IMR-90 (cell line): ENCODE data around the gene C8B. TPM values are rescaled to one million over a fixed set of nuclear protein-coding genes. Genes with fewer than 3 reads are reported as not detected.

ENCODE experiments used
- ATAC-seq: fragments of 200-7000 bp; cut with Tn5 transposase; 2 replicates; pipeline ENCODE4 v1.9.1; 2020; ENCODE audit warnings: low read depth, mild to moderate bottlenecking, moderate library complexity
- BruUV-seq: library from RNA; stranded (reverse); fragments of 400-500 nt; replicated peaks from 2 replicates; lab custom pipeline; 2021; lab: Mats Ljungman, UMichigan
- CTCF ChIA-PET: fragments of 300-600 bp; formaldehyde crosslinking; extraction: SDS; loops from one replicate; lab custom pipeline; 2021; ENCODE audit warnings: antibody characterized with exemption; lab: Yijun Ruan, JAX
- POLR2A ChIA-PET: fragments of 300-600 bp; sonication (Branson Sonifier 250); formaldehyde crosslinking; loops from one replicate; lab custom pipeline; 2022; ENCODE audit warnings: antibody characterized with exemption; ENCODE audit not compliant: unreplicated experiment; lab: Charles Lee
- DNase-seq: peaks from one replicate; pipeline ENCODE4 v3.0.0; 2013
- H2AFZ ChIP-seq: replicated peaks from 2 replicates; pipeline ENCODE3; 2013; ENCODE audit warnings: low read length, mild to moderate bottlenecking; ENCODE audit not compliant: poor library complexity
- H2AK5ac ChIP-seq: 2 replicates; pipeline ENCODE4 v1.6.1; 2013; ENCODE audit warnings: low read depth, low read length, inconsistent platforms
- H2AK9ac ChIP-seq: replicated peaks from 2 replicates; pipeline ENCODE3; 2013; ENCODE audit warnings: mild to moderate bottlenecking, low read depth, low read length, moderate library complexity; ENCODE audit not compliant: poor library complexity
- H2BK120ac ChIP-seq: 2 replicates; pipeline ENCODE4 v1.6.1; 2013; ENCODE audit warnings: low read depth, low read length, inconsistent platforms
- H2BK15ac ChIP-seq: 3 replicates; pipeline ENCODE4 v1.6.1; 2013; ENCODE audit warnings: low read depth, low read length, inconsistent platforms
- H2BK20ac ChIP-seq: 2 replicates; pipeline ENCODE4 v1.6.1; 2013; ENCODE audit warnings: low read depth, mild to moderate bottlenecking, inconsistent platforms, low read length, moderate library complexity
- H2BK5ac ChIP-seq: 2 replicates; pipeline ENCODE4 v1.6.1; 2013; ENCODE audit warnings: mild to moderate bottlenecking, low read depth, low read length, inconsistent platforms; ENCODE audit not compliant: poor library complexity, severe bottlenecking
- H3K14ac ChIP-seq: replicated peaks from 2 replicates; pipeline ENCODE4 v1.6.1; 2013; ENCODE audit warnings: low read depth, low read length, inconsistent platforms
- H3K18ac ChIP-seq: 2 replicates; pipeline ENCODE4 v1.6.1; 2013; ENCODE audit warnings: low read depth, low read length, control low read depth
- H3K23ac ChIP-seq: 2 replicates; pipeline ENCODE4 v1.6.1; 2013; ENCODE audit warnings: low read depth, low read length, inconsistent platforms
- H3K27ac ChIP-seq: 2 replicates; pipeline ENCODE4 v1.5.1; 2013; ENCODE audit warnings: mild to moderate bottlenecking, control low read depth, low read length; ENCODE audit not compliant: insufficient read depth
- H3K27me3 ChIP-seq: 2 replicates; pipeline ENCODE4 v1.6.1; 2013; ENCODE audit warnings: low read length; ENCODE audit not compliant: control insufficient read depth, insufficient read depth
- H3K36me3 ChIP-seq: 2 replicates; pipeline ENCODE4 v1.6.1; 2013; ENCODE audit warnings: low read length, mixed read lengths; ENCODE audit not compliant: control insufficient read depth, insufficient read depth
- H3K4ac ChIP-seq: 2 replicates; pipeline ENCODE4 v1.6.1; 2013; ENCODE audit warnings: low read depth, low read length, inconsistent platforms
- H3K4me1 ChIP-seq: 2 replicates; pipeline ENCODE4 v1.6.1; 2013; ENCODE audit warnings: low read length, mixed read lengths; ENCODE audit not compliant: control insufficient read depth, insufficient read depth
- H3K4me2 ChIP-seq: 2 replicates; pipeline ENCODE4 v1.6.1; 2013; ENCODE audit warnings: low read depth, mild to moderate bottlenecking, control low read depth, low read length, moderate library complexity
- H3K4me3 ChIP-seq: 2 replicates; pipeline ENCODE4 v1.5.1; 2013; ENCODE audit warnings: low read depth, mild to moderate bottlenecking, control low read depth, low read length, moderate library complexity; ENCODE audit not compliant: insufficient read depth
- H3K56ac ChIP-seq: 2 replicates; pipeline ENCODE4 v1.6.1; 2013; ENCODE audit warnings: low read length, inconsistent platforms; ENCODE audit not compliant: insufficient read depth; ENCODE audit errors: extremely low read depth
- H3K79me1 ChIP-seq, 2 experiments: 2 replicates each; pipeline ENCODE4 v1.6.1; 2013; ENCODE audit warnings: low read length in 2 of 2, inconsistent platforms in 1 of 2, low read depth in 1 of 2
- H3K9ac ChIP-seq: 2 replicates; pipeline ENCODE4 v1.6.1; 2013; ENCODE audit warnings: low read depth, low read length, control low read depth
- H3K9me1 ChIP-seq: 2 replicates; pipeline ENCODE4 v1.6.1; 2013; ENCODE audit warnings: low read length, inconsistent platforms; ENCODE audit not compliant: insufficient read depth
- H3K9me3 ChIP-seq: 2 replicates; pipeline ENCODE4 v1.6.1; 2013; ENCODE audit warnings: low read length; ENCODE audit not compliant: control insufficient read depth, insufficient read depth
- H4K20me1 ChIP-seq: 2 replicates; pipeline ENCODE4 v1.6.1; 2013; ENCODE audit warnings: low read length, inconsistent platforms; ENCODE audit not compliant: insufficient read depth
- H4K5ac ChIP-seq: 2 replicates; pipeline ENCODE4 v1.6.1; 2013; ENCODE audit warnings: mild to moderate bottlenecking, low read depth, low read length, control low read depth
- H4K8ac ChIP-seq, 2 experiments: 2 replicates each; pipeline ENCODE4 v1.6.1; 2013; ENCODE audit warnings: low read depth in 2 of 2, low read length in 2 of 2, control low read depth in 1 of 2, inconsistent platforms in 1 of 2
- H4K91ac ChIP-seq: 2 replicates; pipeline ENCODE4 v1.6.1; 2013; ENCODE audit warnings: low read depth, low read length, inconsistent platforms; ENCODE audit not compliant: insufficient read depth
- BHLHE40 ChIP-seq: fragments of 150-350 bp; IDR thresholded peaks from 2 replicates; pipeline ENCODE4 v1.6.1; 2016; ENCODE audit warnings: mild to moderate bottlenecking, low read depth, low read length
- CEBPB ChIP-seq: IDR thresholded peaks from 2 replicates; pipeline ENCODE4 v1.6.1; 2012; ENCODE audit warnings: low read depth, low read length, improper control_type of control experiment
- CHD1 ChIP-seq: IDR thresholded peaks from 2 replicates; pipeline ENCODE4 v1.6.1; 2012; ENCODE audit warnings: low read depth, low read length, improper control_type of control experiment
- CTCF ChIP-seq: conservative IDR thresholded peaks from 2 replicates; pipeline ENCODE4 v1.5.1; 2012; ENCODE audit warnings: mild to moderate bottlenecking, low read depth, low read length, improper control_type of control experiment
- FOS ChIP-seq: fragments of 150-350 bp; IDR thresholded peaks from 2 replicates; pipeline ENCODE4 v1.6.1; 2016; ENCODE audit warnings: low read depth, low read length
- MAFK ChIP-seq: IDR thresholded peaks from 2 replicates; pipeline ENCODE4 v1.6.1; 2012; ENCODE audit warnings: low read depth, low read length, improper control_type of control experiment
- MAZ ChIP-seq: IDR thresholded peaks from 2 replicates; pipeline ENCODE4 v1.6.1; 2012; ENCODE audit warnings: low read depth, mild to moderate bottlenecking, low read length, improper control_type of control experiment, moderate library complexity, borderline replicate concordance
- MXI1 ChIP-seq: IDR thresholded peaks from 2 replicates; pipeline ENCODE4 v1.6.1; 2012; ENCODE audit warnings: low read depth, mild to moderate bottlenecking, low read length, moderate library complexity, borderline replicate concordance
- NFE2L2 ChIP-seq: fragments of 150-350 bp; IDR thresholded peaks from 2 replicates; pipeline ENCODE4 v1.6.1; 2016; ENCODE audit warnings: low read depth, mild to moderate bottlenecking, low read length
- POLR2A ChIP-seq: IDR thresholded peaks from 2 replicates; pipeline ENCODE4 v1.6.1; 2012; ENCODE audit warnings: mild to moderate bottlenecking, low read depth, low read length
- RAD21 ChIP-seq: IDR thresholded peaks from 2 replicates; pipeline ENCODE4 v1.6.1; 2012; ENCODE audit warnings: low read length, improper control_type of control experiment
- RCOR1 ChIP-seq: IDR thresholded peaks from 2 replicates; pipeline ENCODE4 v1.6.1; 2012; ENCODE audit warnings: mild to moderate bottlenecking, low read length, improper control_type of control experiment; ENCODE audit not compliant: insufficient replicate concordance
- RFX5 ChIP-seq: IDR thresholded peaks from 2 replicates; pipeline ENCODE4 v1.8.0; 2012; ENCODE audit warnings: low read depth, mild to moderate bottlenecking, low read length, moderate library complexity
- SMC3 ChIP-seq: fragments of 150-350 bp; IDR thresholded peaks from 2 replicates; pipeline ENCODE4 v1.6.1; 2016; ENCODE audit warnings: low read depth, mild to moderate bottlenecking, antibody characterized with exemption, low read length, moderate library complexity
- WGBS, 2 experiments: methylation state at CpG; one replicate each; pipeline versions ENCODE4 v1.1.5 to v1.1.7; 2013; ENCODE audit warnings: missing lambda C conversion rate in 2 of 2; ENCODE audit not compliant: insufficient read length in 1 of 2; ENCODE audit errors: extremely low coverage in 2 of 2; 5-methylcytosine and 5-hydroxymethylcytosine counted together
- dilution Hi-C: fragments of 300-500 bp; cut with HindIII; formaldehyde crosslinking; loops from one replicate; pipeline ENCODE4 v1.14.3; 2018; ENCODE audit warnings: low sequenced_read_pairs; ENCODE audit not compliant: unreplicated experiment
- in situ Hi-C: fragments of 300-500 bp; cut with MboI; formaldehyde crosslinking; loops from 3 replicates; pipeline ENCODE4 v1.14.3; 2019; ENCODE audit warnings: low sequenced_read_pairs, inconsistent platforms, mixed read lengths
- intact Hi-C: fragments of 100-400 bp; cut with micrococcal nuclease; formaldehyde crosslinking; loops from 2 replicates; pipeline ENCODE4 v1.10.0; 2022
- polyA plus RNA-seq, 3 experiments: library from polyadenylated mRNA; depleted of rRNA; stranded (reverse); fragments of >200 nt; gene quantifications; 2 replicates each; pipeline ENCODE4 v1.2.3, GENCODE V29; 2012; ENCODE audit warnings: low replicate concordance in 1 of 3
- total RNA-seq: library from RNA; depleted of rRNA; stranded (reverse); fragments of >200 nt; gene quantifications from 2 replicates; pipeline ENCODE4 v1.2.3, GENCODE V29; 2012
- TF ChIP-seq, protein P1 (sequence below): fragments of 150-350 bp; IDR thresholded peaks from 2 replicates; pipeline ENCODE4 v1.6.1; 2016; ENCODE audit warnings: low read depth, mild to moderate bottlenecking, low read length, moderate library complexity, borderline replicate concordance
- TF ChIP-seq, protein P2 (sequence below): fragments of 150-350 bp; IDR thresholded peaks from 2 replicates; pipeline ENCODE4 v1.6.1; 2017; ENCODE audit warnings: mild to moderate bottlenecking, antibody characterized with exemption, low read length, low read depth

The C8B gene
- total and polyA plus RNA-seq, 2 of the 4 experiments (the other 2 are of a cell fraction) = not detected

GRCh38 chr1:56995414-56996100, 29.7 kb upstream of the C8B start:
- Histone ChIP-seq H3K9me3 (no peaks in the 10 kb centered on the region), H3K9me1 (no peaks in the 10 kb centered on the region), H3K4me1 (no peaks in the 10 kb centered on the region), H2AK5ac (no peak overlapping the region), H3K27me3 (no peaks in the 10 kb centered on the region), H3K4me3 (no peak overlapping the region), H2AFZ (no peak overlapping the region), H4K5ac (no peak overlapping the region), H4K8ac (no peak overlapping the region), H4K20me1 (no peaks in the 10 kb centered on the region), H3K36me3 (no peaks in the 10 kb centered on the region), H3K27ac (no peak overlapping the region), H2BK20ac (no peak overlapping the region), H3K4ac (no peak overlapping the region), H4K91ac (no peak overlapping the region), H3K18ac (no peak overlapping the region), H3K56ac (no peak overlapping the region), H3K23ac (no peak overlapping the region), H3K79me1 (no peaks in the 10 kb centered on the region), H3K14ac (no peak overlapping the region), H2BK120ac (no peak overlapping the region), H3K4me2 (no peak overlapping the region), H2AK9ac (no peak overlapping the region), H3K9ac (no peak overlapping the region), H2BK5ac (no peak overlapping the region), H2BK15ac (no peak overlapping the region)
- no peak for TF ChIP-seq MXI1
- no peak for TF ChIP-seq MAFK
- TF ChIP-seq RFX5 = no peak
- no peak for TF ChIP-seq CHD1
- no peak for TF ChIP-seq RAD21
- no peak for TF ChIP-seq BHLHE40
- no peak for TF ChIP-seq RCOR1
- no peak for TF ChIP-seq FOS
- no peak for TF ChIP-seq POLR2A
- no peak for TF ChIP-seq CTCF
- TF ChIP-seq CEBPB = no peak
- TF ChIP-seq, protein P1, sequence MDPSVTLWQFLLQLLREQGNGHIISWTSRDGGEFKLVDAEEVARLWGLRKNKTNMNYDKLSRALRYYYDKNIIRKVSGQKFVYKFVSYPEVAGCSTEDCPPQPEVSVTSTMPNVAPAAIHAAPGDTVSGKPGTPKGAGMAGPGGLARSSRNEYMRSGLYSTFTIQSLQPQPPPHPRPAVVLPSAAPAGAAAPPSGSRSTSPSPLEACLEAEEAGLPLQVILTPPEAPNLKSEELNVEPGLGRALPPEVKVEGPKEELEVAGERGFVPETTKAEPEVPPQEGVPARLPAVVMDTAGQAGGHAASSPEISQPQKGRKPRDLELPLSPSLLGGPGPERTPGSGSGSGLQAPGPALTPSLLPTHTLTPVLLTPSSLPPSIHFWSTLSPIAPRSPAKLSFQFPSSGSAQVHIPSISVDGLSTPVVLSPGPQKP = no peak
- TF ChIP-seq NFE2L2 = no peak
- TF ChIP-seq, protein P2, sequence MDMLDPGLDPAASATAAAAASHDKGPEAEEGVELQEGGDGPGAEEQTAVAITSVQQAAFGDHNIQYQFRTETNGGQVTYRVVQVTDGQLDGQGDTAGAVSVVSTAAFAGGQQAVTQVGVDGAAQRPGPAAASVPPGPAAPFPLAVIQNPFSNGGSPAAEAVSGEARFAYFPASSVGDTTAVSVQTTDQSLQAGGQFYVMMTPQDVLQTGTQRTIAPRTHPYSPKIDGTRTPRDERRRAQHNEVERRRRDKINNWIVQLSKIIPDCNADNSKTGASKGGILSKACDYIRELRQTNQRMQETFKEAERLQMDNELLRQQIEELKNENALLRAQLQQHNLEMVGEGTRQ = no peak
- no peak for TF ChIP-seq SMC3
- no peak for TF ChIP-seq MAZ
- dilution Hi-C loops (no loop called here), in situ Hi-C loops (no loop called here), intact Hi-C loops (no loop called here)
- BruUV-seq = no TSS peak
- no peak for ATAC-seq
- no peak for DNase-seq
- ChIA-PET POLR2A (no interaction called here), CTCF (no interaction called here)
- no CpG with 5 or more reads among the region's 4 CpGs for WGBS, 2 experiments
